Measurements from ENCODE around the gene TUBA8. TPM values are rescaled to one million over a fixed set of nuclear protein-coding genes. Genes with fewer than 3 reads are reported as not detected.

Gene TUBA8
- polyA plus RNA-seq, 1 experiment = 2.7 TPM

DNA sequence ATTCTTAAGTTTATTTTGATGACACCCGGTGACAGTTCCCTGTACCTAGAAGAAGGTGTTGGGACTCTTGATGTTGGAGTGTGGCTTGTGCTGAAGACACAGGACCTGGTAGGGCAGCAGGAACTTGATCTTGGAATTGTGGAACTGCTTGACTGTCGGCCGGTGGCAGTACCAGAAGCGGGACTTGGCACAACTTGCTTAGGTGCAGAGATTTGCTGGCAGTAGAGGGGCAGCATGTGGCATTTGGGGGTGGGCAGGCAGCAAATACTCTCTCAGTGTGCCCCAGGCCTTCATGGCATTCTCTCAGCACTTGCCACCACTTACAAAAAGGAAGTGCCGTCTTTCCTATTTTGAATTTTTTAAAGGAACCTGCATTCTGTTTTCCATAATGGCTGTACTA, 29.2 kb upstream of the TUBA8 start:
- POLR2A ChIA-PET = no interaction called here
- Histone ChIP-seq H3K4me3 (ENCODE audit: low read depth, low read length) (no peak overlapping the region), H3K9me3 (ENCODE audit: control insufficient read depth, insufficient read depth, low read length) (no peaks in the 10 kb centered on the region; the same call in 1 of the 2 replicates), H3K27ac (ENCODE audit: low read depth, low read length) (no peak overlapping the region), H3K27me3 (ENCODE audit: control insufficient read depth, insufficient read depth, low read length) (no peaks in the 10 kb centered on the region)
- TF ChIP-seq, protein P1, sequence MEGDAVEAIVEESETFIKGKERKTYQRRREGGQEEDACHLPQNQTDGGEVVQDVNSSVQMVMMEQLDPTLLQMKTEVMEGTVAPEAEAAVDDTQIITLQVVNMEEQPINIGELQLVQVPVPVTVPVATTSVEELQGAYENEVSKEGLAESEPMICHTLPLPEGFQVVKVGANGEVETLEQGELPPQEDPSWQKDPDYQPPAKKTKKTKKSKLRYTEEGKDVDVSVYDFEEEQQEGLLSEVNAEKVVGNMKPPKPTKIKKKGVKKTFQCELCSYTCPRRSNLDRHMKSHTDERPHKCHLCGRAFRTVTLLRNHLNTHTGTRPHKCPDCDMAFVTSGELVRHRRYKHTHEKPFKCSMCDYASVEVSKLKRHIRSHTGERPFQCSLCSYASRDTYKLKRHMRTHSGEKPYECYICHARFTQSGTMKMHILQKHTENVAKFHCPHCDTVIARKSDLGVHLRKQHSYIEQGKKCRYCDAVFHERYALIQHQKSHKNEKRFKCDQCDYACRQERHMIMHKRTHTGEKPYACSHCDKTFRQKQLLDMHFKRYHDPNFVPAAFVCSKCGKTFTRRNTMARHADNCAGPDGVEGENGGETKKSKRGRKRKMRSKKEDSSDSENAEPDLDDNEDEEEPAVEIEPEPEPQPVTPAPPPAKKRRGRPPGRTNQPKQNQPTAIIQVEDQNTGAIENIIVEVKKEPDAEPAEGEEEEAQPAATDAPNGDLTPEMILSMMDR (IDR thresholded peaks at IDR 0.05; ENCODE audit: low read depth, low read length) = no peak
- CTCF ChIA-PET = no interaction called here
- DNase-seq (ENCODE audit: low read depth, low spot score) = no peak

DNA sequence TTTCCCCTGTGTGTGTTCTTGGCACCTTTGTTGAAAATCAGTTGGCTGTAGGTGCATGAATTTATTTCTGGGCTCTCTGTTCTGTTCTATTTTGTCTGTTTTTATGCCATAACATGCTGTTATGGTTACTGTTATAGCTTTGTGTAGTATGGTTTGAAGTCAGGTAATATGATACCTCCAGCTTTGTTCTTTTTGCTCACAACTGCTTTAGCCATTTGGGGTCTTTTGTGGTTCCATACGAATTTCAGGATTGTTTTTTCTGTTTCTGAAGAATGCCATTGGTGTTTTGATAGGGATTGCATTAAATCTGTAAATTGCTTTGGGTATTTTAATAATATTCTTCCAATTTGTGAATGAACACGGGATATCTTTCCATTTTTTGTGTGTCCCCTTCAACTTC, 28.1 kb upstream of the TUBA8 start:
- TF ChIP-seq, protein P1 (IDR thresholded peaks at IDR 0.05; ENCODE audit: low read depth, low read length) = no peak
- Histone ChIP-seq H3K4me3 (ENCODE audit: low read depth, low read length) (no peak overlapping the region), H3K27ac (ENCODE audit: low read depth, low read length) (no peak overlapping the region), H3K27me3 (ENCODE audit: control insufficient read depth, insufficient read depth, low read length) (no peaks in the 10 kb centered on the region), H3K9me3 (ENCODE audit: control insufficient read depth, insufficient read depth, low read length) (no peaks in the 10 kb centered on the region; the same call in 1 of the 2 replicates)
- POLR2A ChIA-PET = no interaction called here
- CTCF ChIA-PET = no interaction called here
- DNase-seq (ENCODE audit: low read depth, low spot score) = no peak

DNA sequence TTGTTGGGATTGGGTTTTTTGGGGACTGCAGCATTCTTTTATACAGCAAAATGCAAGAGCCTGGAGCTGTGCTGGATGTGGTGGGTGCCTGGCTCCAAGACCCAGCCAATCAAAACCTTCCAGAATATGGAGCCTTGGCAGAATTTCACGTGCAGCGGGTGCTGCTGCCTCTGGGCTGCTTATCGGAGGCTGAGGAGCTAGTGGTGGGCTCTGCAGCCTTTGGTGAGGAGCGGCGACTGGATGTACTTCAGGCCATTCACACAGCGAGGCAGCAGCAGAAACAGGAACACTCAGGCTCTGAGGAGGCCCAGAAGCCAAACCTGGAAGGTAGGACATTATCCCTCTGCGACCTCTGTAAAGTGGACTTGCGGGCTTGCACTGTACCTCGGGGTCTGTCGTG, 27.2 kb upstream of the TUBA8 start:
- Histone ChIP-seq H3K9me3 (ENCODE audit: control insufficient read depth, insufficient read depth, low read length) (no peaks in the 10 kb centered on the region; the same call in 1 of the 2 replicates), H3K27ac (ENCODE audit: low read depth, low read length) (no peak overlapping the region), H3K4me3 (ENCODE audit: low read depth, low read length) (no peak overlapping the region), H3K27me3 (ENCODE audit: control insufficient read depth, insufficient read depth, low read length) (no peaks in the 10 kb centered on the region)
- ChIA-PET POLR2A (no interaction called here), CTCF (no interaction called here)
- DNase-seq (ENCODE audit: low read depth, low spot score) = no peak
- TF ChIP-seq, protein P1 (IDR thresholded peaks at IDR 0.05; ENCODE audit: low read depth, low read length) = no peak

DNA sequence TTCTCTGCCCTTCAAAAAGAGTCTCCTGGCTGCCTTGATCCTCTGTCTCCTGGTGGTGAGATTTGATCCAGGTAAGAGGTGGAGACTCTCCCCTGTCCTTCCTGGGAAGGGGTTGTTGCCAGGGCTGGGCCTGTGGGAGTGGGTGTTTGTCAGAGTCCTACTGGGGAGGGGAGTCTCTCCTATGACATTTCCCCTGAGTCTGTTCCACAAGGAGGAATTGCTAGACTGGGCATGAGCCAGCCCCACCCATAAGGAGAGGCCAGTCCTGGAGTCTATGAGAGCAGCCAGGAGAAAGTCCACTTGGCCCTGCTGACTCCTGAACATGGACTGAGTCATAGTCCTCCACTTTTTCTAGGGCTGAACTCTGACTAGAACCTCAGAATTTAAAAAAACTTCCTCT, 25.4 kb upstream of the TUBA8 start:
- no peaks in the 10 kb centered on the region for H3K27me3 ChIP-seq (ENCODE audit: control insufficient read depth, insufficient read depth, low read length)
- ChIA-PET POLR2A (no interaction called here), CTCF (no interaction called here)
- no peak overlapping the region for H3K27ac ChIP-seq (ENCODE audit: low read depth, low read length)
- DNase-seq (ENCODE audit: low read depth, low spot score) = no peak
- H3K9me3 ChIP-seq (ENCODE audit: control insufficient read depth, insufficient read depth, low read length) = no peaks in the 10 kb centered on the region; the same call in 1 of the 2 replicates
- TF ChIP-seq, protein P1 (IDR thresholded peaks at IDR 0.05; ENCODE audit: low read depth, low read length) = no peak
- no peak overlapping the region for H3K4me3 ChIP-seq (ENCODE audit: low read depth, low read length)

DNA sequence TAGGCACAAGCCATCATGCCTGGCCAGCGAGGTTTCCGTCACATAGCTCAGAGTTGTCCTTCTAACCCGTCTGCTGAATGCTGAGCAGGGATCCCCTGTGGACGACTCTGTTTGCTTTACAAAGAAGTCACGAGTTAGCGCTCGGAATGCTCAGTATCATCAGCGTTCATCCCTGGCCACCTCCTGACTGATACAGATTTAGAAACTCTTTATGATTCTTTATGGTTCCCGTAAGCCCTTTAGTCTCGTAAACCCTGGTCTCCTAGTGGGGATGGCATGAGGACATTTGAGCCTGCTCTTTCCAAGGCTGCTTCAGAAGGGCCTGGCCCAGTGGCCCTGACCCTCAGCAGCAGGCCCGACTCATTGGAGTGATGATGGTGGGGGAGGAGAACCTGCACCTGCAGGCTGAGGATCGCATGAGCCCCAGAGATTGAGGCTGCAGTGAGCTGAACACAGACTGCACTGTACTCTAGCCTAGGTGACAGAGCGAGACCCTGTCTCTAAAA, 23.2 kb upstream of the TUBA8 start:
- ChIA-PET POLR2A (no interaction called here), CTCF (interaction anchor here (1.0 kb wide), 1 partner anchor 11 kb away, joined by 6 read pairs; no protein-coding TSS in a partner anchor)
- Histone ChIP-seq H3K4me3 (ENCODE audit: low read depth, low read length) (no peak overlapping the region), H3K27me3 (ENCODE audit: control insufficient read depth, insufficient read depth, low read length) (no peaks in the 10 kb centered on the region), H3K27ac (ENCODE audit: low read depth, low read length) (no peak overlapping the region), H3K9me3 (ENCODE audit: control insufficient read depth, insufficient read depth, low read length) (no peaks in the 10 kb centered on the region; the same call in 1 of the 2 replicates)
- TF ChIP-seq, protein P1 (IDR thresholded peaks at IDR 0.05; ENCODE audit: low read depth, low read length) = no peak
- no peak for DNase-seq (ENCODE audit: low read depth, low spot score)
